ENCODE measurements around the gene SUPT4H1. TPM values are rescaled to one million over a fixed set of nuclear protein-coding genes. Genes with fewer than 3 reads are reported as not detected.

The SUPT4H1 gene
- total RNA-seq, 5 donors from 2014 or later (not counting 1 experiment from before 2014, with no cell fraction given): 40.5 to 77.3 (median 63.2) TPM

- 86% methylated on average over 1 of the region's 8 CpGs for WGBS (ENCODE audit: insufficient coverage)
- Mint-ChIP-seq H3K27me3 (no peaks in the 10 kb centered on the region), H3K9me3 (no peaks in the 10 kb centered on the region), H3K27ac (no peak overlapping the region), H3K36me3 (peaks cover 10% of the 10 kb centered on the region), H3K4me3 (no peak overlapping the region), H3K4me1 (peaks cover 9 to 15% (median 11%) of the 10 kb centered on the region in 3 donors)
- ChIA-PET CTCF (interaction anchor here (0.6 to 7.8 kb wide), 15 partner anchors 9 to 1491 kb away, joined by 3 to 191 read pairs (median 7); partner anchors contain the start of genes RNF43 (in 2 of the 2), HSF5 (in 1 of the 2) and SUPT4H1 (in 1 of the 2)), POLR2A (interaction anchor here in 1 of 2 donors (2.4 kb wide), 1 partner anchor 28 kb away, joined by 25 read pairs; no protein-coding TSS in a partner anchor)
- Histone ChIP-seq H3K4me3 (ENCODE audit: control insufficient read depth in 1 of 2, extremely low read depth in 1 of 2, low read length in 1 of 2) (no peak overlapping the region), H3K27me3 (replicated peaks in 1 of 2; ENCODE audit: control insufficient read depth in 2 of 2, extremely low read depth in 1 of 2, insufficient read depth in 2 of 2, low read length in 1 of 2) (no peaks in the 10 kb centered on the region), H3K36me3 (ENCODE audit: control insufficient read depth in 2 of 2, extremely low read depth in 1 of 2, insufficient read depth in 1 of 2, low read length in 1 of 2) (peaks cover 0 to 26% of the 10 kb centered on the region in 2 donors), H3K27ac (ENCODE audit: low read length) (no peak overlapping the region), H3K9me3 (no peaks in the 10 kb centered on the region), H3K4me1 (ENCODE audit: control insufficient read depth in 1 of 2, extremely low read depth in 1 of 2, insufficient read depth in 2 of 2, low read length in 2 of 2) (peaks cover 3 to 22% of the 10 kb centered on the region in 2 experiments)
- ATAC-seq (replicated peaks in 1 of 4) (no peak), DNase-seq (peak in 1 of 35 experiments; percentile 2)
These were observed 35.6 kb downstream of the SUPT4H1 start for GRCh38 chr17:58316260-58316960.

- H3K27ac ChIP-seq (ENCODE audit: low read length): no peak overlapping the region
- H3K27me3 ChIP-seq (replicated peaks in 1 of 2; ENCODE audit: control insufficient read depth in 2 of 2, extremely low read depth in 1 of 2, insufficient read depth in 2 of 2, low read length in 1 of 2): no peaks in the 10 kb centered on the region
- no CpG with 5 or more reads among the region's 4 CpGs for WGBS (ENCODE audit: insufficient coverage)
- H3K4me3 ChIP-seq (ENCODE audit: control insufficient read depth in 1 of 2, extremely low read depth in 1 of 2, low read length in 1 of 2): no peak overlapping the region
- ChIA-PET CTCF (interaction anchor here (0.6 to 7.8 kb wide), 6 partner anchors 28 to 354 kb away, joined by 3 to 191 read pairs (median 6); partner anchors contain the start of genes HSF5 (in 1 of the 2) and RNF43 (in 1 of the 2)), POLR2A (interaction anchor here in 1 of 2 donors (0.6 kb wide), 1 partner anchor 124 kb away, joined by 4 read pairs; no protein-coding TSS in a partner anchor)
- no peak overlapping the region for H3K4me3 Mint-ChIP-seq
- peak overlapping the region in 1 of 2 donors; percentile 64 for H3K27ac Mint-ChIP-seq
- H3K9me3 Mint-ChIP-seq: no peaks in the 10 kb centered on the region
- H3K27me3 Mint-ChIP-seq: no peaks in the 10 kb centered on the region
- peaks cover 6% of the 10 kb centered on the region for H3K36me3 Mint-ChIP-seq
- DNase-seq (no peak), ATAC-seq (replicated peaks in 1 of 4) (no peak)
- H3K4me1 Mint-ChIP-seq: peaks cover 9 to 15% (median 11%) of the 10 kb centered on the region in 3 donors
- H3K4me1 ChIP-seq (ENCODE audit: control insufficient read depth in 1 of 2, extremely low read depth in 1 of 2, insufficient read depth in 2 of 2, low read length in 2 of 2): peaks cover 3 to 22% of the 10 kb centered on the region in 2 experiments
- peaks cover 0 to 29% of the 10 kb centered on the region in 2 donors for H3K36me3 ChIP-seq (ENCODE audit: control insufficient read depth in 2 of 2, extremely low read depth in 1 of 2, insufficient read depth in 1 of 2, low read length in 1 of 2)
- no peaks in the 10 kb centered on the region for H3K9me3 ChIP-seq
These were observed 36.3 kb downstream of the SUPT4H1 start for GRCh38 chr17:58315750-58316149.

- H3K4me1 Mint-ChIP-seq: peaks cover 9 to 15% (median 11%) of the 10 kb centered on the region in 3 donors
- Histone ChIP-seq H3K4me3 (ENCODE audit: control insufficient read depth in 1 of 2, extremely low read depth in 1 of 2, low read length in 1 of 2) (no peak overlapping the region), H3K9me3 (no peaks in the 10 kb centered on the region), H3K27ac (ENCODE audit: low read length) (no peak overlapping the region), H3K27me3 (replicated peaks in 1 of 2; ENCODE audit: control insufficient read depth in 2 of 2, extremely low read depth in 1 of 2, insufficient read depth in 2 of 2, low read length in 1 of 2) (no peaks in the 10 kb centered on the region), H3K36me3 (ENCODE audit: control insufficient read depth in 2 of 2, extremely low read depth in 1 of 2, insufficient read depth in 1 of 2, low read length in 1 of 2) (peaks cover 0 to 28% of the 10 kb centered on the region in 2 donors), H3K4me1 (ENCODE audit: control insufficient read depth in 1 of 2, extremely low read depth in 1 of 2, insufficient read depth in 2 of 2, low read length in 2 of 2) (peaks cover 3 to 22% of the 10 kb centered on the region in 2 experiments)
- ATAC-seq (replicated peaks in 1 of 4): no peak
- DNase-seq: no peak
- H3K9me3 Mint-ChIP-seq: no peaks in the 10 kb centered on the region
- peaks cover 5% of the 10 kb centered on the region for H3K36me3 Mint-ChIP-seq
- 100% methylated on average over 4 of the region's 6 CpGs for WGBS (ENCODE audit: insufficient coverage)
- no peaks in the 10 kb centered on the region for H3K27me3 Mint-ChIP-seq
- ChIA-PET POLR2A (interaction anchor here (0.6 kb wide), 2 partner anchors 43 to 124 kb away, joined by 4 to 7 read pairs; no protein-coding TSS in a partner anchor), CTCF (interaction anchor here (0.6 to 7.8 kb wide), 7 partner anchors 10 to 354 kb away, joined by 3 to 191 read pairs (median 4); partner anchors contain the start of genes RNF43 (in 2 of the 2) and HSF5 (in 1 of the 2))
- no peak overlapping the region for H3K4me3 Mint-ChIP-seq
- peak overlapping the region in 1 of 2 donors; percentile 64 for H3K27ac Mint-ChIP-seq
These were observed 36.7 kb downstream of the SUPT4H1 start for GRCh38 chr17:58315281-58315711.

- Histone ChIP-seq H3K4me3 (ENCODE audit: control insufficient read depth in 1 of 2, extremely low read depth in 1 of 2, low read length in 1 of 2) (no peak overlapping the region), H3K27me3 (replicated peaks in 1 of 2; ENCODE audit: control insufficient read depth in 2 of 2, extremely low read depth in 1 of 2, insufficient read depth in 2 of 2, low read length in 1 of 2) (no peaks in the 10 kb centered on the region), H3K27ac (ENCODE audit: low read length) (no peak overlapping the region), H3K4me1 (ENCODE audit: control insufficient read depth in 1 of 2, extremely low read depth in 1 of 2, insufficient read depth in 2 of 2, low read length in 2 of 2) (peaks cover 3 to 22% of the 10 kb centered on the region in 2 experiments), H3K36me3 (ENCODE audit: control insufficient read depth in 2 of 2, extremely low read depth in 1 of 2, insufficient read depth in 1 of 2, low read length in 1 of 2) (peaks cover 0 to 29% of the 10 kb centered on the region in 2 donors), H3K9me3 (no peaks in the 10 kb centered on the region)
- 100% methylated on average over 1 of the region's 6 CpGs for WGBS (ENCODE audit: insufficient coverage)
- CTCF ChIA-PET: interaction anchor here (0.5 to 7.8 kb wide), 5 partner anchors 10 to 173 kb away, joined by 3 to 191 read pairs (median 3); partner anchors contain the start of genes HSF5 (in 1 of the 2) and RNF43 (in 1 of the 2)
- no peak overlapping the region for H3K27ac Mint-ChIP-seq
- H3K4me1 Mint-ChIP-seq: peaks cover 9 to 15% (median 11%) of the 10 kb centered on the region in 3 donors
- peaks cover 5% of the 10 kb centered on the region for H3K36me3 Mint-ChIP-seq
- POLR2A ChIA-PET: no interaction called here
- H3K4me3 Mint-ChIP-seq: no peak overlapping the region
- DNase-seq (peak in 1 of 35 experiments; percentile 4), ATAC-seq (replicated peaks in 1 of 4) (no peak)
- no peaks in the 10 kb centered on the region for H3K9me3 Mint-ChIP-seq
- H3K27me3 Mint-ChIP-seq: no peaks in the 10 kb centered on the region
These were observed 37.3 kb downstream of the SUPT4H1 start for GRCh38 chr17:58314706-58315015.

GRCh38 chr17:58313815-58314705 lies 37.9 kb downstream of the SUPT4H1 start:
- H3K36me3 ChIP-seq (ENCODE audit: control insufficient read depth in 2 of 2, extremely low read depth in 1 of 2, insufficient read depth in 1 of 2, low read length in 1 of 2): peaks cover 0 to 31% of the 10 kb centered on the region in 2 donors
- H3K4me1 ChIP-seq (ENCODE audit: control insufficient read depth in 1 of 2, extremely low read depth in 1 of 2, insufficient read depth in 2 of 2, low read length in 2 of 2): peaks cover 3 to 22% of the 10 kb centered on the region in 2 experiments
- H3K36me3 Mint-ChIP-seq: peaks cover 8% of the 10 kb centered on the region
- H3K9me3 Mint-ChIP-seq: no peaks in the 10 kb centered on the region
- ChIA-PET CTCF (interaction anchor here (0.5 to 7.8 kb wide), 4 partner anchors 9 to 109 kb away, joined by 3 to 191 read pairs (median 5); no protein-coding TSS in a partner anchor), POLR2A (no interaction called here)
- peaks cover 9 to 15% (median 11%) of the 10 kb centered on the region in 3 donors for H3K4me1 Mint-ChIP-seq
- no peaks in the 10 kb centered on the region for H3K27me3 ChIP-seq (replicated peaks in 1 of 2; ENCODE audit: control insufficient read depth in 2 of 2, extremely low read depth in 1 of 2, insufficient read depth in 2 of 2, low read length in 1 of 2)
- no peaks in the 10 kb centered on the region for H3K9me3 ChIP-seq
- no peaks in the 10 kb centered on the region for H3K27me3 Mint-ChIP-seq
- H3K4me3 ChIP-seq (ENCODE audit: control insufficient read depth in 1 of 2, extremely low read depth in 1 of 2, low read length in 1 of 2): no peak overlapping the region
- H3K4me3 Mint-ChIP-seq: no peak overlapping the region
- no peak for ATAC-seq (replicated peaks in 1 of 4)
- no peak for DNase-seq
- WGBS (ENCODE audit: insufficient coverage): 100% methylated on average over 2 of the region's 7 CpGs
- no peak overlapping the region for H3K27ac ChIP-seq (ENCODE audit: low read length)
- H3K27ac Mint-ChIP-seq: no peak overlapping the region

Measured in T-cell (primary cell).